SK-N-SH (cell line): ENCODE data around the gene PHYH. TPM values are rescaled to one million over a fixed set of nuclear protein-coding genes. Genes with fewer than 3 reads are reported as not detected.
A peak's percentile ranks its signal among the peaks of the same experiment; 100 is the strongest.

Experiments
- CTCF ChIA-PET: fragments of 300-600, 350-600 bp; formaldehyde crosslinking; extraction: SDS; loops from one replicate; lab custom pipeline; 2021; lab: Yijun Ruan, JAX
- POLR2A ChIA-PET: fragments of 350-600 bp; sonication (Branson Sonifier 250); formaldehyde crosslinking; extraction: SDS; loops from one replicate; lab custom pipeline; 2020; ENCODE audit warnings: antibody characterized with exemption, inconsistent platforms; lab: Yijun Ruan, JAX
- DNase-seq: peaks from one replicate; pipeline ENCODE4 v3.0.0; 2012
- H2AFZ ChIP-seq: fragments of 200-600 bp; sonication (generic); 2 replicates; pipeline ENCODE4 v1.8.1; 2016; ENCODE audit warnings: antibody characterized with exemption, mild to moderate bottlenecking, low read depth
- H3F3A ChIP-seq: fragments of 200-600 bp; sonication (generic); replicated peaks from 2 replicates; pipeline ENCODE3; 2016; ENCODE audit warnings: antibody characterized with exemption, mild to moderate bottlenecking; ENCODE audit not compliant: insufficient read depth
- H3K27ac ChIP-seq, 2 experiments: fragments of 200-500 bp in 1 of 2; fragments of 200-600 bp in 1 of 2; sonication (Bioruptor generic) in 1 of 2; sonication (generic), shearing (Covaris generic) in 1 of 2; 2 replicates each; pipeline versions ENCODE4 v1.5.1 to v1.6.1; 2014 to 2016; ENCODE audit warnings: low read depth in 2 of 2, inconsistent platforms in 1 of 2, low read length in 1 of 2, mild to moderate bottlenecking in 1 of 2, mixed read lengths in 1 of 2
- H3K27me3 ChIP-seq: fragments of 200-600 bp; sonication (generic), shearing (Covaris generic); 2 replicates; pipeline ENCODE4 v1.6.1; 2016; ENCODE audit warnings: mixed run types; ENCODE audit not compliant: insufficient read depth
- H3K36me3 ChIP-seq, 2 experiments: fragments of 200-500 bp in 1 of 2; fragments of 200-600 bp in 1 of 2; sonication (Bioruptor generic) in 1 of 2; sonication (generic) in 1 of 2; replicated peaks in 1 of 2; 2 replicates each; pipeline versions ENCODE3 to v1.5.1; 2014 to 2016; ENCODE audit warnings: low read length in 1 of 2, mild to moderate bottlenecking in 1 of 2; ENCODE audit not compliant: insufficient read depth in 2 of 2, control insufficient read depth in 1 of 2
- H3K4me1 ChIP-seq, 2 experiments: fragments of 200-500 bp in 1 of 2; fragments of 200-600 bp in 1 of 2; sonication (Bioruptor generic) in 1 of 2; sonication (generic), shearing (Covaris generic) in 1 of 2; 2 replicates each; pipeline versions ENCODE4 v1.5.1 to v1.6.1; 2014 to 2016; ENCODE audit warnings: low read depth in 1 of 2, low read length in 1 of 2, mixed run types in 1 of 2; ENCODE audit not compliant: insufficient read depth in 2 of 2, control insufficient read depth in 1 of 2
- H3K4me2 ChIP-seq: fragments of 200-600 bp; sonication (generic), shearing (Covaris generic); 2 replicates; pipeline ENCODE4 v1.6.1; 2017; ENCODE audit warnings: mixed run types
- H3K4me3 ChIP-seq, 2 experiments: fragments of 200-500 bp in 1 of 2; fragments of 200-600 bp in 1 of 2; sonication (Bioruptor generic) in 1 of 2; sonication (generic), shearing (Covaris generic) in 1 of 2; 2 replicates each; pipeline versions ENCODE4 v1.5.1 to v1.8.1; 2014 to 2016; ENCODE audit warnings: low read depth in 2 of 2, inconsistent platforms in 1 of 2, low read length in 1 of 2, mild to moderate bottlenecking in 1 of 2, mixed read lengths in 1 of 2, moderate library complexity in 1 of 2
- H3K79me2 ChIP-seq: fragments of 200-600 bp; sonication (generic); 2 replicates; pipeline ENCODE4 v1.8.1; 2017; ENCODE audit warnings: mild to moderate bottlenecking; ENCODE audit not compliant: insufficient read depth
- H3K9ac ChIP-seq: fragments of 200-600 bp; sonication (generic); 2 replicates; pipeline ENCODE4 v1.6.1; 2017; ENCODE audit warnings: mixed run types
- H3K9me2 ChIP-seq: fragments of 200-600 bp; sonication (generic); 2 replicates; pipeline ENCODE4 v1.6.1; 2017; ENCODE audit warnings: mixed run types
- H3K9me3 ChIP-seq: fragments of 200-600 bp; sonication (generic); 2 replicates; pipeline ENCODE4 v1.6.1; 2017; ENCODE audit warnings: mixed run types, mild to moderate bottlenecking, moderate library complexity
- H4K20me1 ChIP-seq: fragments of 200-600 bp; sonication (generic); 2 replicates; pipeline ENCODE4 v1.6.1; 2017; ENCODE audit warnings: mild to moderate bottlenecking, mixed run types; ENCODE audit not compliant: insufficient read depth
- CHD2 ChIP-seq: fragments of 150-350 bp; IDR thresholded peaks from 2 replicates; pipeline ENCODE4 v1.6.1; 2018; ENCODE audit warnings: low read length; ENCODE audit not compliant: partially characterized antibody
- ELF1 ChIP-seq: IDR thresholded peaks from 2 replicates; pipeline ENCODE4 v1.4.0; 2012
- EP300 ChIP-seq, 2 experiments: IDR thresholded peaks; 2 replicates each; pipeline versions ENCODE4 v1.4.0 to v1.6.1; 2012; ENCODE audit warnings: borderline replicate concordance in 1 of 2, low read depth in 1 of 2, low read length in 1 of 2
- EZH2phosphoT487 ChIP-seq: fragments of 200-600 bp; sonication (generic); IDR thresholded peaks from 2 replicates; pipeline ENCODE4 v1.6.1; 2017; ENCODE audit warnings: low read depth, mixed run types, mild to moderate bottlenecking, antibody characterized with exemption, moderate library complexity, borderline replicate concordance
- GATA2 ChIP-seq: sonication (generic); formaldehyde crosslinking; IDR thresholded peaks from 2 replicates; pipeline ENCODE4 v1.5.0; 2020; ENCODE audit warnings: mild to moderate bottlenecking, missing genetic modification reagents
- NFIC ChIP-seq: IDR thresholded peaks from 2 replicates; pipeline ENCODE4 v1.4.0; 2012; ENCODE audit warnings: borderline replicate concordance
- NRF1 ChIP-seq: IDR thresholded peaks from 2 replicates; pipeline ENCODE4 v1.6.1; 2012; ENCODE audit warnings: low read depth, mild to moderate bottlenecking, low read length
- RAD21 ChIP-seq: IDR thresholded peaks from 2 replicates; pipeline ENCODE4 v1.6.1; 2012; ENCODE audit warnings: mild to moderate bottlenecking, low read length
- RCOR1 ChIP-seq: fragments of 150-350 bp; IDR thresholded peaks from 2 replicates; pipeline ENCODE4 v1.6.1; 2017; ENCODE audit warnings: antibody characterized with exemption, low read length
- RFX5 ChIP-seq: IDR thresholded peaks from 2 replicates; pipeline ENCODE4 v1.6.1; 2012; ENCODE audit warnings: mild to moderate bottlenecking, improper control_type of control experiment, low read length
- SIN3A ChIP-seq: IDR thresholded peaks from 2 replicates; pipeline ENCODE4 v1.6.1; 2012; ENCODE audit warnings: low read depth, mild to moderate bottlenecking, low read length, moderate library complexity, borderline replicate concordance
- TCF12 ChIP-seq: IDR thresholded peaks from 2 replicates; pipeline ENCODE4 v1.4.0; 2012
- YY1 ChIP-seq: IDR thresholded peaks from 2 replicates; pipeline ENCODE4 v1.4.0; 2012; ENCODE audit warnings: low read depth, mild to moderate bottlenecking
- WGBS: methylation state at CpG from one replicate; pipeline ENCODE4 v1.1.6; 2017; ENCODE audit warnings: low lambda C conversion rate; 5-methylcytosine and 5-hydroxymethylcytosine counted together
- polyA plus RNA-seq, 3 experiments: library from polyadenylated mRNA; depleted of rRNA; stranded (reverse); fragments of >200 nt; gene quantifications; 2 replicates each; pipeline ENCODE4 v1.2.3, GENCODE V29; 2012
- TF ChIP-seq, protein P1 (sequence below): IDR thresholded peaks from 2 replicates; pipeline ENCODE4 v1.4.0; 2012; ENCODE audit warnings: low read depth
- TF ChIP-seq, protein P2 (sequence below): fragments of 150-350 bp; IDR thresholded peaks from 2 replicates; pipeline ENCODE4 v1.6.1; 2017; ENCODE audit warnings: antibody characterized with exemption, low read length, low read depth, borderline replicate concordance
- TF ChIP-seq, protein P3 (sequence below): fragments of 200-600 bp; sonication (generic); IDR thresholded peaks from 2 replicates; pipeline ENCODE4 v1.6.1; 2017; ENCODE audit warnings: antibody characterized with exemption, mild to moderate bottlenecking, moderate library complexity

PHYH gene
- polyA plus RNA-seq, 1 of the 3 experiments (the other 2 are of a cell fraction), result 16.2 TPM

DNA sequence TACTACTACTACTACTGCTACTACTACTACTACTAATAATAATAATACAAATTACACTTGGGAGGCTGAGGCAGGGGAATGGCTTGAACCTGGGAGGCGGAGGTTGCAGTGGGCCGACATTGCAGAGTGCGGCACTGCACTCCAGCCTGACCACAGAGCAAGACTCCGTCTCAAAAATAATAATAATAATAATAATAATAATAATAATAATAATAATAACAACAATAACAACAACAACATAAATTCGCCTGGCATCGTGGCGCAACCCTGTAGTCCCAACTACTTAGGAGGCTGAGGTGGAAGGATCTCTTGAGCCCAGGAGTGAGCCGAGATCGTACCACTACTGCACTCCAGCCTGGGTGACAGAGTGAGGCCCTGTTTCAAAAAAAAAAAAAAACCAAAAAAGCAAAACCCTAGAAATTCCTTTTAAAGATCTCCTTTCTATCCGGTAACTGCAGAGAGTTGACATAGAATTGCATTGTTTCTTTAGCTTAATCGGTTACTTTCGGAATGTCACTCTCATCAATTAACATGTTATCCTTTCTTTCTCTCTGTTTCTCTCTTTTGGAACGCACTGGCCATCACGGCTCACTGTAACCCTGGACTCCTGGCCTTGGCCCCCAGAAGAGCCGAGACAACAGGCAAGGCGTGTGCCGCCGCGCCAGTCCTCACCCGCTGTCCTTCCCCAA is 972 bp downstream of the PHYH start:
- peaks cover 18% of the 10 kb centered on the region for H3K79me2 ChIP-seq
- TF ChIP-seq YY1 (no peak), NRF1 (no peak), SIN3A (no peak), GATA2 (CRISPR knock-in tag) (no peak), ELF1 (no peak), CHD2 (no peak), RFX5 (no peak), TCF12 (no peak), EZH2phosphoT487 (no peak), RAD21 (no peak), NFIC (no peak), EP300 (IDR thresholded peaks at IDR 0.05; ENCODE audit: borderline replicate concordance in 1 of 2, low read depth in 1 of 2, low read length in 1 of 2) (no peak), RCOR1 (no peak)
- TF ChIP-seq, protein P1, sequence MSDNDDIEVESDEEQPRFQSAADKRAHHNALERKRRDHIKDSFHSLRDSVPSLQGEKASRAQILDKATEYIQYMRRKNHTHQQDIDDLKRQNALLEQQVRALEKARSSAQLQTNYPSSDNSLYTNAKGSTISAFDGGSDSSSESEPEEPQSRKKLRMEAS, result no peak
- TF ChIP-seq, protein P2, sequence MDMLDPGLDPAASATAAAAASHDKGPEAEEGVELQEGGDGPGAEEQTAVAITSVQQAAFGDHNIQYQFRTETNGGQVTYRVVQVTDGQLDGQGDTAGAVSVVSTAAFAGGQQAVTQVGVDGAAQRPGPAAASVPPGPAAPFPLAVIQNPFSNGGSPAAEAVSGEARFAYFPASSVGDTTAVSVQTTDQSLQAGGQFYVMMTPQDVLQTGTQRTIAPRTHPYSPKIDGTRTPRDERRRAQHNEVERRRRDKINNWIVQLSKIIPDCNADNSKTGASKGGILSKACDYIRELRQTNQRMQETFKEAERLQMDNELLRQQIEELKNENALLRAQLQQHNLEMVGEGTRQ, result no peak
- TF ChIP-seq, protein P3, sequence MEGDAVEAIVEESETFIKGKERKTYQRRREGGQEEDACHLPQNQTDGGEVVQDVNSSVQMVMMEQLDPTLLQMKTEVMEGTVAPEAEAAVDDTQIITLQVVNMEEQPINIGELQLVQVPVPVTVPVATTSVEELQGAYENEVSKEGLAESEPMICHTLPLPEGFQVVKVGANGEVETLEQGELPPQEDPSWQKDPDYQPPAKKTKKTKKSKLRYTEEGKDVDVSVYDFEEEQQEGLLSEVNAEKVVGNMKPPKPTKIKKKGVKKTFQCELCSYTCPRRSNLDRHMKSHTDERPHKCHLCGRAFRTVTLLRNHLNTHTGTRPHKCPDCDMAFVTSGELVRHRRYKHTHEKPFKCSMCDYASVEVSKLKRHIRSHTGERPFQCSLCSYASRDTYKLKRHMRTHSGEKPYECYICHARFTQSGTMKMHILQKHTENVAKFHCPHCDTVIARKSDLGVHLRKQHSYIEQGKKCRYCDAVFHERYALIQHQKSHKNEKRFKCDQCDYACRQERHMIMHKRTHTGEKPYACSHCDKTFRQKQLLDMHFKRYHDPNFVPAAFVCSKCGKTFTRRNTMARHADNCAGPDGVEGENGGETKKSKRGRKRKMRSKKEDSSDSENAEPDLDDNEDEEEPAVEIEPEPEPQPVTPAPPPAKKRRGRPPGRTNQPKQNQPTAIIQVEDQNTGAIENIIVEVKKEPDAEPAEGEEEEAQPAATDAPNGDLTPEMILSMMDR, result no peak
- TF ChIP-seq, all 33 proteins: peak for 0
- Histone ChIP-seq H3K9me3 (no peaks in the 10 kb centered on the region), H3K27me3 (no peaks in the 10 kb centered on the region), H3K4me1 (peaks cover 6 to 7% of the 10 kb centered on the region in 2 experiments; a peak in 3 of 4 replicates), H4K20me1 (no peaks in the 10 kb centered on the region), H3K9ac (peak overlapping the region; percentile 86), H3K9me2 (no peaks in the 10 kb centered on the region), H3K27ac (peak overlapping the region; percentile 72 to 82), H3K4me2 (peak overlapping the region; percentile 87), H3K36me3 (peaks cover 0 to 3% of the 10 kb centered on the region in 2 experiments), H3K4me3 (peak overlapping the region; percentile 58 to 82), H3F3A (peaks cover 10% of the 10 kb centered on the region), H2AFZ (peak overlapping the region; percentile 84)
- DNase-seq, result no peak
- 61% methylated on average over 20 of the region's 20 CpGs for WGBS
- ChIA-PET POLR2A (interaction anchor here (0.5 to 1.6 kb wide), 4 partner anchors 51 to 137 kb away, joined by 3 to 7 read pairs (median 4); partner anchors contain the start of gene MCM10), CTCF (interaction anchor here (0.8 to 8.9 kb wide), 4 partner anchors 12 to 137 kb away, joined by 3 to 106 read pairs (median 32); partner anchors contain the start of gene MCM10)
